Vagina (tissue), 2 donors: ENCODE results near the gene ITPRIP. TPM values are rescaled to one million over a fixed set of nuclear protein-coding genes. Genes with fewer than 3 reads are reported as not detected.
A peak's percentile ranks its signal among the peaks of the same experiment; 100 is the strongest.

ENCODE experiments used
- DNase-seq, 2 donors: peaks; one replicate each; pipeline ENCODE4 v3.0.0-alpha.2; 2017; ENCODE audit errors: extremely low spot score in 2 of 2
- H3K27ac ChIP-seq: fragments of 200-600 bp; sonication (generic); one replicate; pipeline ENCODE4 v1.5.1; 2019
- H3K27me3 ChIP-seq: fragments of 200-600 bp; sonication (generic); one replicate; pipeline ENCODE4 v1.5.1; 2019
- H3K36me3 ChIP-seq, 2 donors: fragments of 200-600 bp; sonication (generic); one replicate each; pipeline ENCODE4 v1.5.1; 2017 to 2019
- H3K4me1 ChIP-seq: fragments of 200-600 bp; sonication (generic); one replicate; pipeline ENCODE4 v1.5.1; 2019
- H3K4me3 ChIP-seq, 2 donors: fragments of 200-600 bp; sonication (generic); 1 replicate in 1 of 2; 2 replicates in 1 of 2; pipeline ENCODE4 v1.5.1; 2016 to 2019
- H3K9me3 ChIP-seq: fragments of 200-600 bp; sonication (generic); one replicate; pipeline ENCODE4 v1.5.1; 2019
- CTCF ChIP-seq, 3 experiments: fragments of 450-650 bp in 2 of 3; fragments of 200-600 bp in 1 of 3; sonication (generic) in 1 of 3; IDR thresholded peaks; one replicate each; pipeline ENCODE4 v1.5.1; 2017 to 2019; ENCODE audit warnings: antibody characterized with exemption in 3 of 3, mild to moderate bottlenecking in 2 of 3, moderate library complexity in 2 of 3
- POLR2A ChIP-seq, 2 donors: fragments of 450-650 bp; IDR thresholded peaks; one replicate each; pipeline ENCODE4 v1.6.1; 2017; ENCODE audit warnings: antibody characterized with exemption in 2 of 2, mild to moderate bottlenecking in 2 of 2, moderate library complexity in 2 of 2
- POLR2AphosphoS5 ChIP-seq, 2 donors: sonication (generic); formaldehyde crosslinking; IDR thresholded peaks; one replicate each; pipeline ENCODE4 v1.9.0; 2017; ENCODE audit warnings: antibody characterized with exemption in 2 of 2, mild to moderate bottlenecking in 2 of 2, low read depth in 1 of 2; ENCODE audit not compliant: insufficient read depth in 1 of 2
- intact Hi-C: fragments of 100-400 bp; cut with DNase I; formaldehyde crosslinking; loops from one replicate; pipeline ENCODE4 v1.15.1; 2023
- total RNA-seq: library from RNA; depleted of rRNA; stranded (reverse); fragments of >200 nt; gene quantifications from one replicate; pipeline ENCODE4 v1.2.3, GENCODE V29; 2016

ITPRIP gene
- total RNA-seq, 1 donor from 2014 or later: 85.7 TPM

GRCh38 chr10:104325436-104326435 lies 12.5 kb downstream of the ITPRIP start:
- Histone ChIP-seq H3K4me3 (peak overlapping the region in 1 of 2 donors; percentile 11), H3K9me3 (no peaks in the 10 kb centered on the region), H3K4me1 (peaks cover 100% of the 10 kb centered on the region), H3K27ac (peak overlapping the region; percentile 96), H3K36me3 (no peaks in the 10 kb centered on the region), H3K27me3 (no peaks in the 10 kb centered on the region)
- TF ChIP-seq POLR2AphosphoS5 (IDR thresholded peaks at IDR 0.05; ENCODE audit: insufficient read depth in 1 of 2, low read depth in 1 of 2) (peak in 1 of 2 donors; percentile 46), POLR2A (IDR thresholded peaks at IDR 0.05) (no peak)
- intact Hi-C loops: no loop called here
- no peak for DNase-seq

DNA sequence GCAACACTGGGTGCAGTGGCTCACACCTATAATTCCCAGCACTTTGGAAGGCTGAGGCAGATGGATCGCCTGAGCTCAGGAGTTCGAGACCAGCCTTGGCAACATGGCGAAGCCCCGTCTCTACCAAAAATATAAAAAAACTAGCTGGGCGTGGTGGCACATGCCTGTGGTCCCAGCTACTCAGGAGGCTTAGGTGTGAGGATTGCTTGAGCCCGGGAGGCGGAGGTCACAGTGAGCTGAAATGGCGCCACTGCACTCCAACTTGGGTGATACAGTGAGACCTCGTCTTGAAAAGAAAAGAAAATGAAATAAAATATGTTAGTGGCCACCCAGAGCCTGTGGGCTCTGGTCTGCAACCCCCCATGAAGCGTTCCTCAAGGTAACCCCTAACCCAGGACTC lies 13.3 kb downstream of the ITPRIP start:
- intact Hi-C loops: no loop called here
- Histone ChIP-seq H3K9me3 (no peaks in the 10 kb centered on the region), H3K36me3 (no peaks in the 10 kb centered on the region), H3K4me3 (no peak overlapping the region), H3K4me1 (peaks cover 100% of the 10 kb centered on the region), H3K27me3 (no peaks in the 10 kb centered on the region), H3K27ac (peak overlapping the region; percentile 96)
- no peak for TF ChIP-seq POLR2A (IDR thresholded peaks at IDR 0.05)
- TF ChIP-seq CTCF (IDR thresholded peaks at IDR 0.05): no peak
- no peak for TF ChIP-seq POLR2AphosphoS5 (IDR thresholded peaks at IDR 0.05; ENCODE audit: insufficient read depth in 1 of 2, low read depth in 1 of 2)
- DNase-seq: no peak

- Histone ChIP-seq H3K27ac (peak overlapping the region; percentile 96), H3K27me3 (no peaks in the 10 kb centered on the region), H3K9me3 (no peaks in the 10 kb centered on the region), H3K4me3 (no peak overlapping the region), H3K36me3 (no peaks in the 10 kb centered on the region), H3K4me1 (peaks cover 100% of the 10 kb centered on the region)
- no peak for DNase-seq
- TF ChIP-seq CTCF (IDR thresholded peaks at IDR 0.05) (no peak), POLR2AphosphoS5 (IDR thresholded peaks at IDR 0.05; ENCODE audit: insufficient read depth in 1 of 2, low read depth in 1 of 2) (peak in 1 of 2 donors; percentile 33)
- intact Hi-C loops: no loop called here
These were observed 14.0 kb downstream of the ITPRIP start for GRCh38 chr10:104324221-104324686.

- H3K9me3 ChIP-seq: no peaks in the 10 kb centered on the region
- intact Hi-C loops: no loop called here
- H3K27me3 ChIP-seq: no peaks in the 10 kb centered on the region
- no peak for DNase-seq
- H3K4me1 ChIP-seq: peaks cover 100% of the 10 kb centered on the region
- no peak overlapping the region for H3K4me3 ChIP-seq
- TF ChIP-seq CTCF (IDR thresholded peaks at IDR 0.05) (no peak), POLR2A (IDR thresholded peaks at IDR 0.05) (no peak), POLR2AphosphoS5 (IDR thresholded peaks at IDR 0.05; ENCODE audit: insufficient read depth in 1 of 2, low read depth in 1 of 2) (no peak)
- H3K36me3 ChIP-seq: no peaks in the 10 kb centered on the region
- peak overlapping the region; percentile 96 for H3K27ac ChIP-seq
These were observed 14.5 kb downstream of the ITPRIP start for GRCh38 chr10:104323760-104324201.

- no peaks in the 10 kb centered on the region for H3K9me3 ChIP-seq
- H3K36me3 ChIP-seq: no peaks in the 10 kb centered on the region
- intact Hi-C loops: no loop called here
- H3K4me3 ChIP-seq: no peak overlapping the region
- H3K27me3 ChIP-seq: no peaks in the 10 kb centered on the region
- H3K4me1 ChIP-seq: peaks cover 100% of the 10 kb centered on the region
- TF ChIP-seq POLR2AphosphoS5 (IDR thresholded peaks at IDR 0.05; ENCODE audit: insufficient read depth in 1 of 2, low read depth in 1 of 2) (no peak), POLR2A (IDR thresholded peaks at IDR 0.05) (no peak), CTCF (IDR thresholded peaks at IDR 0.05) (no peak)
- no peak for DNase-seq
- H3K27ac ChIP-seq: peak overlapping the region; percentile 96
These were observed 15.2 kb downstream of the ITPRIP start for GRCh38 chr10:104323085-104323484.
